ENCODE data around the gene PKD2L1.

DNA sequence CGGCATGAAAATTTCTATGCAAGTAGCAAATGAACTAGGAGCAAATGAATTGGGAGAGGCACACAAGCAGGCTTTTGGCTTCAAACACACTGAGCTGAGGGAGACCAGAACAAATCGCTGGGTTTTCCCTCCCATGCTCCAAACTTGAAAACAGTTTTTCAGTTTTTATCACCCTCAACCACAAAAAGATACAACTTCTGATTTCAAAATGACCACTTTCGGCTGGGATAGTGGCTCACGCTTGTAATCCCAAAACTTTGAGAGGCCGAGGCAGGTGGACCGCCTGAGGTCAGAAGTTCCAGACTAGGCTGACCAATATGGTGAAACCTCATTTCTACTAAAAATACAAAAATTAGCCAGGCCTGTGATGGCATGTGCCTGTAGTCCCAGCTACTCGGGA, 91.6 kb downstream of the PKD2L1 start:
- TF ChIP-seq CTCF (IDR thresholded peaks at IDR 0.05; ENCODE audit: insufficient read depth, low read length, poor library complexity, severe bottlenecking) (no peak), EZH2phosphoT487 (conservative IDR thresholded peaks at IDR 0.05; ENCODE audit: low read length) (no peak)
